GM12878 (cell line): ENCODE results near the gene GSKIP. TPM values are rescaled to one million over a fixed set of nuclear protein-coding genes. Genes with fewer than 3 reads are reported as not detected.

Experiments used
- ATAC-seq: fragments of 200-7000 bp; cut with Tn5 transposase; 3 replicates; pipeline ENCODE4 v1.9.1; 2020; ENCODE audit warnings: mild to moderate bottlenecking, moderate library complexity
- BruUV-seq: library from RNA; stranded (reverse); fragments of 400-500 nt; replicated peaks from 2 replicates; lab custom pipeline; 2021; lab: Mats Ljungman, UMichigan
- CTCF ChIA-PET: fragments of 300-600 bp; sonication (Branson Sonifier 250); formaldehyde crosslinking; extraction: SDS; loops from one replicate; lab custom pipeline; 2021; ENCODE audit warnings: inconsistent platforms; lab: Yijun Ruan, JAX
- POLR2A ChIA-PET: fragments of 350-600 bp; formaldehyde crosslinking; extraction: SDS; loops from one replicate; lab custom pipeline; 2021; ENCODE audit warnings: inconsistent platforms; lab: Charles Lee
- RAD21 ChIA-PET: fragments of 300-600 bp; sonication (Branson Sonifier 250); formaldehyde crosslinking; loops from one replicate; lab custom pipeline; 2023; ENCODE audit warnings: antibody characterized with exemption; ENCODE audit not compliant: unreplicated experiment; lab: Charles Lee
- SMC1A ChIA-PET: fragments of 300-600 bp; sonication (Branson Sonifier 250); formaldehyde crosslinking; loops from one replicate; lab custom pipeline; 2023; ENCODE audit not compliant: unreplicated experiment, uncharacterized antibody; lab: Charles Lee
- DNase-seq: peaks from one replicate; pipeline ENCODE4 v3.0.0-alpha.2; 2011; ENCODE audit warnings: low read depth, low spot score
- FAIRE-seq: peaks from 3 replicates; lab custom pipeline; 2011; peaks lifted over from hg19 to GRCh38; lab: Jason Lieb, UNC
- H2AFZ ChIP-seq: 2 replicates; pipeline ENCODE4 v1.6.0; 2011; ENCODE audit warnings: low read depth, low read length, control low read depth; ENCODE audit not compliant: control insufficient read depth
- H3K27ac ChIP-seq: 2 replicates; pipeline ENCODE4 v1.5.1; 2011; ENCODE audit warnings: control low read depth; ENCODE audit not compliant: control insufficient read depth, insufficient read depth
- H3K27me3 ChIP-seq, 2 experiments: replicated peaks in 1 of 2; 2 replicates each; pipeline versions ENCODE4 v1.6.0 to v1.6.1; 2011; ENCODE audit warnings: low read length in 1 of 2; ENCODE audit not compliant: control insufficient read depth in 2 of 2, insufficient read depth in 2 of 2
- H3K36me3 ChIP-seq, 2 experiments: 2 replicates each; pipeline ENCODE4 v1.5.1; 2011; ENCODE audit warnings: low read length in 1 of 2; ENCODE audit not compliant: control insufficient read depth in 2 of 2, insufficient read depth in 2 of 2
- H3K4me1 ChIP-seq: 2 replicates; pipeline ENCODE4 v1.6.1; 2011; ENCODE audit warnings: mild to moderate bottlenecking, low read length, moderate library complexity, mixed read lengths; ENCODE audit not compliant: control insufficient read depth, insufficient read depth
- H3K4me2 ChIP-seq: 2 replicates; pipeline ENCODE4 v1.6.0; 2011; ENCODE audit warnings: control low read depth; ENCODE audit not compliant: control insufficient read depth, insufficient read depth
- H3K4me3 ChIP-seq: fragments of 200-600 bp; sonication (generic); 2 replicates; pipeline ENCODE4 v1.5.1; 2016
- H3K79me2 ChIP-seq: 2 replicates; pipeline ENCODE4 v1.6.0; 2011; ENCODE audit warnings: low read length; ENCODE audit not compliant: control insufficient read depth, insufficient read depth
- H3K9ac ChIP-seq: 2 replicates; pipeline ENCODE4 v1.8.0; 2011; ENCODE audit warnings: low read length, control low read depth, mixed read lengths; ENCODE audit not compliant: control insufficient read depth, insufficient read depth
- H3K9me3 ChIP-seq: replicated peaks from 3 replicates; pipeline ENCODE4 v1.5.1; 2011; ENCODE audit warnings: mild to moderate bottlenecking, low read length; ENCODE audit not compliant: control insufficient read depth, insufficient read depth
- H4K20me1 ChIP-seq: 2 replicates; pipeline ENCODE4 v1.6.0; 2011; ENCODE audit not compliant: control insufficient read depth, insufficient read depth
- ATF7 ChIP-seq: fragments of 450-650 bp; IDR thresholded peaks from 2 replicates; pipeline ENCODE4 v1.6.1; 2016; ENCODE audit warnings: low read depth, mild to moderate bottlenecking
- BMI1 ChIP-seq: fragments of 450-650 bp; IDR thresholded peaks from 2 replicates; pipeline ENCODE4 v1.6.1; 2016; ENCODE audit warnings: mild to moderate bottlenecking, moderate library complexity, borderline replicate concordance
- NBN ChIP-seq: fragments of 450-650 bp; IDR thresholded peaks from 2 replicates; pipeline ENCODE4 v1.6.1; 2016
- NR2C1 ChIP-seq: fragments of 450-650 bp; IDR thresholded peaks from 2 replicates; pipeline ENCODE4 v1.6.1; 2017; ENCODE audit warnings: antibody characterized with exemption, mild to moderate bottlenecking, moderate library complexity
- whole genome bisulfite sequencing: methylation state at CpG from one replicate; pipeline ENCODE4 v1.1.6; 2016; ENCODE audit warnings: low lambda C conversion rate; ENCODE audit not compliant: insufficient replicate concordance, insufficient coverage; ENCODE audit errors: missing lambda C conversion rate; 5-methylcytosine and 5-hydroxymethylcytosine counted together
- in situ Hi-C: fragments of 300-500 bp; cut with MboI; formaldehyde crosslinking; loops from 9 replicates; pipeline ENCODE4 v1.14.3; 2018; ENCODE audit warnings: mixed read lengths
- intact Hi-C: fragments of 100-400 bp; cut with micrococcal nuclease; formaldehyde crosslinking; loops from one replicate; pipeline ENCODE4 v1.14.2; 2022; ENCODE audit not compliant: unreplicated experiment
- polyA plus RNA-seq, 11 experiments: library from polyadenylated mRNA; depleted of rRNA in 4 of 11; unstranded in 6 of 11; stranded (reverse) in 5 of 11; fragments of >200 nt; fragmentation: Nextera tagmentation in 4 of 11; fragmentation: Illumina TruSeq in 1 of 11; extraction: Ambion mirVana in 4 of 11; extraction: Trizol in 1 of 11; gene quantifications; 1 replicate in 1 of 11; 2 replicates in 10 of 11; pipeline versions ENCODE4 v1.2.1 to v1.2.3, GENCODE V29; 2011 to 2016; ENCODE audit warnings: inconsistent platforms in 2 of 11, missing spikeins in 2 of 11, low read depth in 1 of 11
- total RNA-seq, 4 experiments: library from RNA; depleted of rRNA in 3 of 4; stranded (reverse); fragments of >200 nt in 3 of 4; fragmentation: Illumina TruSeq in 1 of 4; extraction: Trizol in 1 of 4; gene quantifications; 2 replicates each; pipeline versions ENCODE4 v1.2.1 to v1.2.3, GENCODE V29; 2013 to 2021

GSKIP gene
- total and polyA plus RNA-seq, 10 of the 15 experiments (the other 5 are each of a cell fraction or from before 2014, with no cell fraction given) = 15.4 to 75.2 (median 26.1) TPM

GRCh38 chr14:96316087-96316486 lies 47.2 kb upstream of the GSKIP start:
- no peak for TF ChIP-seq NR2C1
- SMC1A ChIA-PET = no interaction called here
- Histone ChIP-seq H4K20me1 (no peaks in the 10 kb centered on the region), H3K79me2 (no peaks in the 10 kb centered on the region), H3K4me1 (no peaks in the 10 kb centered on the region), H3K9me3 (no peaks in the 10 kb centered on the region), H3K27ac (no peak overlapping the region), H3K27me3 (no peaks in the 10 kb centered on the region), H3K9ac (no peak overlapping the region), H2AFZ (no peak overlapping the region), H3K36me3 (peaks cover 0 to 2% of the 10 kb centered on the region in 2 experiments; a peak in 1 of 4 replicates), H3K4me2 (no peak overlapping the region), H3K4me3 (no peak overlapping the region)
- BruUV-seq = no TSS peak
- in situ Hi-C loops (no loop called here), intact Hi-C loops (no loop called here)
- DNase-seq (no peak), ATAC-seq (no peak), FAIRE-seq (no peak)
- CTCF ChIA-PET = no interaction called here
- RAD21 ChIA-PET = no interaction called here
- WGBS = 94% methylated on average over 3 of the region's 3 CpGs
- POLR2A ChIA-PET = no interaction called here

GRCh38 chr14:96318836-96319235 lies 44.5 kb upstream of the GSKIP start:
- ATAC-seq (no peak), DNase-seq (no peak), FAIRE-seq (no peak)
- TF ChIP-seq NBN = no peak
- TF ChIP-seq BMI1 = no peak
- no peak for TF ChIP-seq ATF7
- Histone ChIP-seq H3K4me2 (no peak overlapping the region), H3K9ac (no peak overlapping the region), H2AFZ (no peak overlapping the region), H3K9me3 (no peaks in the 10 kb centered on the region), H4K20me1 (no peaks in the 10 kb centered on the region), H3K79me2 (no peaks in the 10 kb centered on the region), H3K27ac (no peak overlapping the region), H3K4me1 (no peaks in the 10 kb centered on the region), H3K4me3 (no peak overlapping the region), H3K36me3 (0 out of 4 replicates have a peak, but pooled peaks cover 0 to 4% of the 10 kb centered on the region in 2 experiments), H3K27me3 (no peaks in the 10 kb centered on the region)
- SMC1A ChIA-PET = no interaction called here
- no TSS peak for BruUV-seq
- intact Hi-C loops (no loop called here), in situ Hi-C loops (no loop called here)
- CTCF ChIA-PET = no interaction called here
- RAD21 ChIA-PET = no interaction called here
- WGBS = 97% methylated on average over 9 of the region's 9 CpGs
- POLR2A ChIA-PET = no interaction called here
